Measurements from ENCODE around the gene RRAS2.
"Not testable (repeated sequence)": the region's sequence is repeated elsewhere in the genome, so short reads cannot be mapped to it uniquely, and the experiment has no call there.

The RRAS2 gene

DNA sequence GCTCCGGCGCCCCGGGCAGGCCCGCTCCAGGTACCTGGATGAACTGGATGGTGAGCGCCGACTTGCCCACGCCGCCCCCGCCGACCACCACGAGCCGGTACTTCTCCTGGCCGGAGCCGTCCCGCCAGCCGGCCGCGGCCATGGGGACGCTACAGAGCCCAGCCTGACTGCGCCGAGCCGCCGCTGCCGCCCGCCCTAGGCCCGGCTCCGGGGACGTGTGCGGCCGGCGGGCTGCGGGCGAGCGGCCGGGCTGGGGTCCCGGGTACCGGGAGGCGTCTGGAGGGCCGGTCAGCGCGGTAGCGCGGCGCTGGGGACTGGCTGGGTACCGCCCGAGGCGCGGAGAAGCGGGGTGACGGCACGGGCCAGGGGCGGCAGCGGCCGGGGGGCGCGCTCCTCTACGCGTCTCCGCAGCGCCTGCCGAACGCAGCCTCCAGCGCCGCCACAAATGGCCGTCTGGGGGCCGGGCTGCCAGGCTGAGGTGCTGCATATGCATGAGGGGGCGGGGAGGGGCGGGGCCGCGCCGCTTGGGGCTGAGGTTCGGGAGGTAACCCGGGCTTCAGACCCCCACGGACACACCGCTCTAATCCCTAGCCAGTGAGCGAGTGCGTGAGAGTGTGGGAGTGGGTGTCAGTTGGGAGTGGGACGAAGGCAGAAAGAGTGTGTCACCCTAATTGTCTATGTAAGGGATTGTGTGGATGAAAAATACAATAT lies at the start of gene RRAS2:
Gene RRAS2, minus strand, starts transcription at position 455 of the 711 bp plus-strand sequence. Its CDS starts 313 bp downstream, at position 142.
- in situ Hi-C loops (cut with MboI; ENCODE audit: low sequenced_read_pairs), result no loop called here

DNA sequence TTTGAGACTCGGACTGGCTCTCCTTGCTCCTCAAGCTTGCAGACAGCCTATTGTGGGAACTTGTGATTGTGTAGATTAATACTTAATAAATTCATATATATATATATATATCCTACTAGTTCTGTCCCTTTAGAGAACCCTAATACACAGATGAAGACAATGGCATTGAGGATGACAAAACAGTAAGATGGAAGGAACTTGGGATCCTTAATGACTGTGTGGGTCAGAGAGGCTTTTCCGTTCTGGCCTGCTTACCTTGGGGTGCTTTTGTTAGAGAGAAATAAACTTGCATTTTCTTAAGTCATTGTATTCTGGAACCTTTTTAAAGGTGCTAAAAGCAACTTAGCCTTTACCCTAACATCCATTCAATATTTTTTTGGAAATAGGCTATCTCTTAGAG lies 49.6 kb upstream of the RRAS2 start:
- in situ Hi-C loops (cut with MboI; ENCODE audit: low sequenced_read_pairs), result no loop called here

DNA sequence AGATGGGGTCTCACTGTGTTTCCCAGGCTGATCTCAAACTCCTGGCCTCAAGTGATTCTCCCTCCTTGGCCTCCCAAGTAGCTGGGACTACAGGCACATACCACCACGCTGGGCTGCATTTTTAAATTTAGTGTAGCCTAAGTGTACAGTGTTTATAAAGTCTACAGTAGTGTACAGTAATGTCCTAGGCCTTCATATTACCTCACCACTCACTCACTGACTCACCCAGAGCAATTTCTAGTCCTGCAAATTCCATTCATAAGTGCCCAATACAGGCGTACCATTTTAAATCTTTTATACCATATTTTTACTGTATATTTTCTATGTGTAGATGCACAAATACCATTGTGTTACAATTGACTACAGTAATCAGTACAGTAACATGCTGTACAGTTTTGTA lies 47.1 kb upstream of the RRAS2 start:
- in situ Hi-C loops (cut with MboI; ENCODE audit: low sequenced_read_pairs), result not testable (repeated sequence)

DNA sequence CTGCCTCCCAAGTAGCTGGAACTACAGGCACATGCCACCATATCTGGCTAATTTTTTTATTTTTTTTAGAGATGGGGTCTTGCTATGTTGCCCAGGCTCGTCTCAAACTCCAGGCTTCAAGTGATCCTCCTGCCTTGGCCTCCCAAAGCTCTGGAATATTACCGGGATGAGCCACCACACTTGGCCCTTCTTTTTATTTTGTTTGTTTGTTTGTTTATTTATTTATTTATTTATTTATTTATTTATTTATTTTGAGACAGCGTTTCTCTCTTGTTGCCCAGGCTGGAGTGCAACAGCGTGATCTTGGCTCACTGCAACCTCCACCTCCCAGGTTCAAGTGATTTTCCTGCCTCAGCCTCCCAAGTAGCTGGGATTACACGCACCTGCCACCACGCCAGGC lies 44.5 kb upstream of the RRAS2 start:
- in situ Hi-C loops (cut with MboI; ENCODE audit: low sequenced_read_pairs), result not testable (repeated sequence)

DNA sequence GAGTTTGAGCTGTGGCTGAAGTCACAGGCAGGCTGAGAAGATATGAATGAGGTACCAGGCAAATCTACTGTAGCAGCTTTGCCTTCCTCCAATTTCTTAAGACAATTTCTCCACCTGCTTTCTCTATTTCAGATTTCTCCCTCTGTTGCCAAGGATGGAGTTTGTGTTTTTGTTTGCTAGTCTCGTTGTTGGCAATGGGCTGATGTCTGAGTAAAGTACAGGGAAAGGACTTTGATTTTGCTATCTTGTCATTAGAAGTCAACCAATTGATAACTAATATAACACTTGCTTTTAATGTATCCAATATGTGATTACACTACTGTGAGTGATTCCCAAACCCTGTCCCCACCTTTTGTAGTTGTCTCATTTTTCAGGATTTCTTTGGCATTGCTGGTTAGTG lies 40.1 kb upstream of the RRAS2 start:
- in situ Hi-C loops (cut with MboI; ENCODE audit: low sequenced_read_pairs), result no loop called here

DNA sequence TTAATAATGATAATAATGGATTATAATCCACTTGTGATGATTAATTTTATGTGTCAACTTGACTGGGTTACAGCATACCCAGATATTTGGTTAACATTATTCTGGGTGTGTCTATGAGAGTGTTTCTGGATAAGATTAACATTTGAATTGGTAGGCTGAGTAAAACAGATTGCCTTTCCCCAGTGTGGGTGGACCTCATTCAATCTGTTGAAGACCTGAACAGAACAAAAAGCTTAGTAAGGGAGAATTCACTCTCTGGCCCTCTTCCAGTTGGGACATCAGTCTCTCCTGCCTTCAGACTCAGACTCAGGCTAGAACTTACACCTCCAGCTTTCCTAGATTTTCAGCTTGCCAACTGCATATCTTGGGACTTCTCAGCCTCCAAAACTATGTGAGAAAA lies 37.3 kb upstream of the RRAS2 start:
- in situ Hi-C loops (cut with MboI; ENCODE audit: low sequenced_read_pairs), result no loop called here

DNA sequence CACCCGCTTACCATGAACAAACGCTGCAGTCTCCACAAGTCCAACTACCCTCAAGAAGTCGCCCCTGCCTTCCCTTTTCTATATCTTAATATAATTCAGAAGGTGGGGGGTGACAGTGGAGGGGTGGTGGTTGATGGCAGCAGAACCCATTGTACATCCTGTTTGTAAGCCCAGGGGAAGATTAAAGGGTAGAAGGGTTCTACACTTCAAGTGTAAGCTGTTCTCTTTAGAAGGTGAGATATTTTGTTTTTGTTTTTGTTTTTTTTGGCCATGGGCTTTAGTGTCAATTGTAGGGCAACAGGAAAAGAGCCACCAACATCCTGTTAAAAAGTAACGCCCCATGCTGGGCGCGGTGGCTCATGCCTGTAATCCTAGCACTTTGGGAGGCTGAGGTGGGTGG lies 34.9 kb upstream of the RRAS2 start:
- in situ Hi-C loops (cut with MboI; ENCODE audit: low sequenced_read_pairs), result no loop called here

DNA sequence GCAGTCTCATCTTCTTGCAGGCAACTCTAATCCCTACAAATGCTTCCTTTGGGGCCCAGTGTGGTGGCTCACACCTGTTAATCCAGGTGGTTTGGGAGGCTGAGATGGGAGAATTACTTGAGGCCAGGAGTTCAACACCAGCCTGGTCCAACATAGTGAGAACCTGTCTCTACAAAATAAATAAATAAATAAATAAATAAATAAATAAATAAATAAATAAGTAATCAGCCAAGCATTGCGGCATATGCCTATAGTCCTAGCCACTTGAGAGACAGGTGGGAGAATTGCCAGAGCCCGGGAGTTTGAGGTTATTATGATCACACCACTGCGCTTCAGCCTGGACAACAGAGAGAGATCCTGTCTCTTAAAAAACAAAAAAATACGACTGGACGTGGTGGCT lies 34.1 kb upstream of the RRAS2 start:
- in situ Hi-C loops (cut with MboI; ENCODE audit: low sequenced_read_pairs), result no loop called here

DNA sequence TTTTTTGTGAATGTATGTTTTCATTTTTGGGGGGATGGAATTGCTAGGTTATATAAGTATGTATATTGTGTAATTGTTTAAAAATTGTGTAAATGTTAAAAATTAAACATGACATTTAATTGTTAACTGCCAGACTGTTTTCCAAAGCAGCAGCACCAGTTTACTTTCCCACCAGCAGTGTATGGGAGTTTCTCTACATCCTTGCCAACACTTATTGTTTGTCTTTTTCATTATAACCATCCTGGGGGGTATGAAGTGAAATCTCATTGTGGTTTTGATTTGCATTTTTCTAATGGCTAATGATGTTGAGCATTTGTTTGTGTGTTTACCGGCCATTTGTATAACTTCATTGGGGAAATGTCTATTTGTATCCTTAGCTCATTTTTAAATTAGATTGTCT lies 31.7 kb upstream of the RRAS2 start:
- in situ Hi-C loops (cut with MboI; ENCODE audit: low sequenced_read_pairs), result no loop called here

DNA sequence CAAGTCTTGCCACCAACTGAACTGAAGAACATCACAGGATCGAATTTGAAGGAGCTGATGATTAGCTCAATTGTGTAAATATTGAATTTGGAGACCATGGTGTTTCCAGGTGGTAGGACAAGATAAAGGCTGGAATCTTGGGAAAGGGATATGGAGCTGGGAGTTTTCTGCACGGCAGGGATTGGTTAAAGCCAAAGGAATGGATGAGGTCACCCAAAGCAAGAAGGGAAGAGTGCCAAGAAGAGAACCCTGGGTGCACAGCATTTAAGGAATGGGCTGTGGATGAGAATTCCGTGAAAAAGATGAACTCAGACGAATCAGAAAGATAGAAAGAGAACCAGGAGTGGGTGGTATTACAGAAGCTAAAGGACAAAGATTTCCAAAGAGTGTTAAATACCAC lies 29.4 kb upstream of the RRAS2 start:
- in situ Hi-C loops (cut with MboI; ENCODE audit: low sequenced_read_pairs), result no loop called here

DNA sequence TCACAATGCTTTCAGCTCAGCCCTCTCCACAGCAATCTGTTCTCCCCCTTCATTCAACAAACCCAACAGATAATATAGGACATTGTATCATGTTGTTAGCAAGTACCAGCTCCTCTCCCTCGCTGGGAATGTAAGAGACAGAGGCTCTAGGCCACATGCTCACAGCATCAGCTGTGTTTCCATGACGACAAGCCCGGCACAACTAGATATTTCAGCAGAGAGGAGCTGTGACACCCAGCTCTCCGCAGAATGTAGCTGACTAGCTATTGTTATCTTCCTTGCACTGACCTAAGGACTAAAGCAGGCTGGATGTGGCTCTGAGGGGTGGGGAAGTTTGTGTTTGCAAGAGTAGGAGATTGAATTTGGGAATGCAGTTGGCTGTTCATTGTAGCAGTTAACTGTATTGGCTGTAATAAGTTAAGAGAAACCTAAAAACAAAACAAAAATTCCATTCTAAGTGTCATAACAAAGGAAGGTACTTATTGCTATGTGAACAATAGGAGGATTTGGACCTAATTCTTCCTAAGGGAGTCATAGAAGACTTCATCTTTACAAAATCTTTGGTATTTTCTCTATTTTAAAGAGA lies 28.0 kb upstream of the RRAS2 start:
- in situ Hi-C loops (cut with MboI; ENCODE audit: low sequenced_read_pairs), result no loop called here

DNA sequence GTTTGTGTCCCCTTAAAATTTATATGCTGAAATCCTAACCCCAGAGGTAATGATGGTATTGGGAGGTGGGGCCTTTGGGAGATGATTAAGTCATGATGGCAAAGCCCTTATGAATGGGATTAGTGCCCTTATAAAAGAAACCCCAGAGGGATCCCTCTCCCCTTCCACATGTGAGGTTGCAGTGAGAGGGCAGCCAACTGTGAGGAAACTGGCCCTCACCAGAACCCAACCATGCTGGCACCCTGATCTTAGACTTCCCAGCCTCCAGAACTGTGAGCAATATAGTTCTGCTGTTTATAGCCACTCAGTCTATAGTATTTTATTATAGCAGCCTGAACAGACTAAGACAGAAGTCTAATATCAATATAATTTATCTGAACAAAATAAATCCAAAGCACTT lies 27.1 kb upstream of the RRAS2 start:
- in situ Hi-C loops (cut with MboI; ENCODE audit: low sequenced_read_pairs), result no loop called here

DNA sequence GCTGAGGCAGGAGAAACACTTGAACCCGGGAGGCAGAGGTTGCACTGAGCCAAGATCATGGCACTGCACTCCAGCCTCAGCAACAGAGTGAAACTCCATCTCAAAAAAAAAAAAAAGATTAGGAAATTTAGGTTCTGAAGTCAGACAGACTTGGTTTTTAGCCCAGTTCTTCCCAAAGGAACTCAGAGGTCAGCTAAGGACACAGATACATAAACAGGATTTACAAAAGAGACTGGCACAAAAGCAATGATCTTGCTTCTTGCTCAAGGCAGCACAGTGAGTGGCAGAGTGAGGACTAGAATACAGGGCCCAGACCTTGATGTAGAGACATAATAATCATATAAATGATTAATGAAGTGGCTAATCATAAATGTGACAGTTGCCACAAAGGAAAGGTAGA lies 25.4 kb upstream of the RRAS2 start:
- in situ Hi-C loops (cut with MboI; ENCODE audit: low sequenced_read_pairs), result no loop called here

DNA sequence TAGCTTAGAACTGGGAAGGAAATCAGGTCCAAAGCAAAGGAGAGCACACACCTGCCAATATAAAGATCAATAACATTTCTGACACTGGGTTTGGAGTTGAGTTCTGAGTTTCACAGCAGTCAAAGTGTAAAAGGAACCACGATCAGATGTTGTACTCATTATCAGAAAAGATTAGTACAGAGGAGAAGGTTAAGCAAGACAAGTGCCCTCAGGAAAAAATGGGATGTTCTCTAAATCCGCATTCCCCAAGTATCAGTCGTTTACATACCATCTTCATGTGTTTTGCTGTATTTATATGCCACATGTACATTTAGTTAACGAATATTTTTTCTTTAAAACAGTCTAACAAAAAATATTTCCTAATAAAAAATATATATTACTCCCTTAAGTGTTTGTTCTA lies 23.0 kb upstream of the RRAS2 start:
- in situ Hi-C loops (cut with MboI; ENCODE audit: low sequenced_read_pairs), result no loop called here

DNA sequence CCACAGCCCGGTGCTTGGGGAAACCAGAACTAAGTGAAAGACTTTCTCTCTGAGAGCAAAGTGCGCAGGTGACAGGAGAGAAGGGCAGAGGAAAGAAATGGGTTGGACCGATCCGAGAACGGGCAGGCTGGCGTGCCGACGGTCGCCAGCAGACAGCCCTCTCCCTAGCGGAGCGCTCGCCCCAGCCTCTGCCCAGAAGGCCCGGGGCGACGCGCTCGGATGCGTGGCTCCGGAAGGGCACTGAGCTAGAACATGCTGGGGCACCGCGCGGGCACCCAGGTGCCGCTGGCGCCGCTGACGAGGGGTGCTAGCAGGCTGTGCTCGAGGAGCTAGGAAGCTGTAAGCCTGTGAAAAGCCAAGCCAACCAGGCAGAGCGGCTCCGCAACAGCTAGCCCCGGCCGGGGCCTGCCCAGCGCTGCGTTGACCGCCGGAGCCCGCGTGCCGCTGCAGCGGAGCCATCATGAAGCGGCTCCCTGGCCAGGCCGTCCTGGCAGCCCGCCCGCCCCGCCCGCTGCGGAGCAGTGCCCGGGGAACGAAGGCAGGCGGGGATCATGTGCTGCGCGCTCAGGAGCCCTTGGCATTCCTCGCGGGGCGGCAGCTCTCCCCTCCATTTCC lies 22.1 kb upstream of the RRAS2 start:
- in situ Hi-C loops (cut with MboI; ENCODE audit: low sequenced_read_pairs), result no loop called here

DNA sequence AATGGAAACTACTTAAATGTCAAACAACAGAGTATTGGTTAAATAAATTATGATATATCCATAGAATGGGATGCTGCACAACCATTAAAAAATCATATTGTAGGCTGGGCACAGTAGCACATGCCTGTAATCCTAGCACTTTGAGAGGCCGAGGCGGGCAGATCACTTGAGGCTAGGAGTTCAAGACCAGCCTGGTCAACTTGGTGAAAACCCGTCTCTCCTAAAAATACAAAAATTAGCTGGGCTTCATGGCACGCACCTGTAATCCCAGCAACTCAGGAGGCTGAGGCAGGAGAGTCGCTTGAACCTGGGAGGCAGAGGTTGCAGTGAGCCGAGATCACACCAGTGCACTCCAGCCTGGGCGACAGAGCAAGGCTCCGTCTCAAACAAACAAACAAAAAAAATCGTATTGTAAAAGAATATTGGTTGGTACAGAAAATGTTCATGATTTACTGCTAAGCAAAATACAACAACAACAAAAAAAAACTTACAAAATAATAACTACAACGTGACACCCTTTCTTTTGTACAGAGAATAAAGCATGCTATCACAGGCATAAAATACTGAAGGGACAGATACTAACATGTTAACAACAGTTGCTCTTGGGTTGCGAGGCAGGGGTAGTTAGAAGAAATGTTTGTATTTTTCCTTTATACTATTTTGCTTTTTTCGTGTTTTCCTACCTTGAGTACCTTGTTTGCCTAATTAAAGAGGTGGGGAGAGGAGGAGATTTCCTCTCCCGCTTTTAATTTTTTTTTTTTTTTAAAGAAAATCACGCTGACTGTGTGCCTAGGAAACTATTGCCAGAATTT lies 21.3 kb upstream of the RRAS2 start:
- in situ Hi-C loops (cut with MboI; ENCODE audit: low sequenced_read_pairs), result no loop called here

DNA sequence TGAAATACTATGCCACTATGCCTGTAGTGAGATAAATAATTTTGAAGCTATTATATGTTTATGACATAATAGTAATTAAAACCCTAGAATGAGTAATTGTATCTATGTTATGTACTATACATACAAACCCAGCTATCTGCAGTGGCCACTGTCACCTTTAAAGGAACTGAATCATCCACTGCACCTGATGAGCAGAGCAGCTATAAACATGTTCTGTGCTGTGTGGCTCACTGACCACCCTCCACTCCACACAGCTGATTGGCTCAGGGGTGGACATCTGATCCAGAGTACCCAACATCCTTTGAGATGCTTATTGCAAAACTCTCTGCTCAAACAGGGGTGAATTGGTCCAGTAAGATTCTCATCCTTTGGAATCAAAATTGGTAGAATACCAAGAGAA lies 19.2 kb upstream of the RRAS2 start:
- in situ Hi-C loops (cut with MboI; ENCODE audit: low sequenced_read_pairs), result no loop called here

DNA sequence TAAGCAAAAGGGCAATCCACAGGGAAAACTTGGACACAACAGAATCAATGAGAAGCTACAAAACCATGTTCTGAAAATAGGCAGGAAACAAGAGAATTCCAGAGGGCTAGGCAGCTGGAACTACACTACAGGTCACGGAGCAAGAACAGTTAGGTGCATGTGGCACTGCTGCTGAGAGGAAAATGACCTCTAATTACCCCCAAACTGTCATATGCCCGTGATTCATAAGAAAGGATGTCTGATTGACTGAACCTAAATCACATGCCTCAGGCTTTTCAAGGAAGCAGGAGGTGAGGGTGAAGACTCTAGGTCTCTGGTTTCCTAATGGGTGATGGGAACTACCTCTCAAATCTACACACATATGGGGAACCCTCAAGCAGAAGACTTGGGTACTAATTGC lies 17.9 kb upstream of the RRAS2 start:
- in situ Hi-C loops (cut with MboI; ENCODE audit: low sequenced_read_pairs), result no loop called here

DNA sequence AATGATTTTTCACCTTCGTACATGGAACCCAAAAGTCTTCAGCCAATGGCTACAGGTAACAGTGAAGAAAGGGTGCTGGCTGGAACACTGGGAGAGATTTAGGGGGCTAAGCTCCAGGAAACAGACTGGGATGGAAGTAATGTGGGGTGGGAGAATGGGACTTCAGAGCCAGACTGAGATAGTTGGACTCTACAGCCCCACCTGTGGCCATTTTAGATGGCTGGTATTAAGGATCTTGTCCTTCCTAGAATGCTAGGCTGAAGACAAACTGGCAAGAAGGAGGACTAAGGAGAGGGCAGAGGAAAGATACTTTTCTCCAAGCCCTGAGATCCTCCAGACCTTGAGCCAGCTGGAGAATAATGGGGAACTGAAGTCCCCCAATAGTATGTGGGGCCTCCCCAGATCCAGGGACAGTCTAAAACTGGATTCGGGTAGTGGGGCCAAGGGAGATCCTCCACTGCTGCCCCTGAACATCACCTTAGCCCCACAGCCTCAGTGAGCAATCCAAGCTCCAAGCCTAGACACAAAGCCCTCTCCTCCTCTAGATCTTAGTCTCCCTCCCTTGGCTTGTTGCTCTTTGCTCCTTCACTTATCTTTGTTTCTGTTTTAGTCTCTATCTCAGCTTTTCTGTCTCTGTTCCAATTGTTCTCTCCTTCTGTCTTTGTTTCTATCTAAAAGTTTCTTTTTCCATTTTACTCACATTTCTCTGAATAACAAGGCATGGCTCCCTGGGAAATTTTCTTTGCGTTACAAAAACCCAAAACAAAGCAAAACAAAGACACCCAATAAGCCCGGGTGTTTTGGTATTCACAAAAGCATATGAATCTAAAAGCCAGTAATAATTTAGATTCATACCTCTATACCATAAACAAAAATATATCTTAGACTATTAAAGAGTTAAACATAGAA lies 16.2 kb upstream of the RRAS2 start:
- in situ Hi-C loops (cut with MboI; ENCODE audit: low sequenced_read_pairs), result no loop called here

DNA sequence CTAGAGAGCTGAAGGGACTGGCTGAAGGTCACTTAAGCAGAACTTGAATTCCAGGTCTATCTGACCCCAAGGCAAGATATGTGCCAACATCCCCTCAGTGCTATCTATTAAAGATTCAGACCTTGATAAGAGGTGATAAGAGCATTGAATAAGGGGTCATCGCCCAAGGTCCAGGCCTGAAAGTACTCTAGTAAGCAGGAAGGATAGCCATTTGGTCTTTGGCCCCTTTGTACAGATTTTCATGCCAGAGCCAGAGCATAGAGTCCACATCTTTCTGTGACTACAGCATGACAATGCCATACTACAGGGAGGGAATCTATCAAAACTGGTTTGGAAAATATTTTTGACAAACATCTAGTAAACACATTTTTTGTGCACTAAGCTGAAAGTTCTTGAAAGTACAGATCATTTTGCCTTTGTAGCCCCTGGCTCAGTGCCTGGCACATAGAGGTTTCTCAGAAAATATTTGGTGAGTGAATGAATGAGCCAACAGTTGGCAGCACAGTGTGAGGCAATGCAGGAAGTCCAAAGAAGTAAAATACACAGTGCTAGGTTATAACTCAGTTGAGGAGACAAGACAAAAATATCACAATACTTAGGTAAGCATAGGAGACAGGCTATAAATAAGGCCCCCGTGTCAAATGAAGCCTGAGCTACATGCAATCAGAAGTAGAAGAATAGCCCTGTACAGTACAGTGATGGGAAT lies 15.1 kb upstream of the RRAS2 start:
- in situ Hi-C loops (cut with MboI; ENCODE audit: low sequenced_read_pairs), result no loop called here
